HuH-7 (cell line): ENCODE measurements around the gene OR8H1.

Source experiments
- DNase-seq: peaks from one replicate; pipeline ENCODE4 v3.0.0; 2011; ENCODE audit warnings: low spot score

Gene OR8H1

GRCh38 chr11:56292154-56292553 lies at the start of gene OR8H1:
TSS of gene OR8H1 (minus strand) at chr11:56292254. CDS start at chr11:56291062, 1,192 bp downstream.
- DNase-seq, result no peak

GRCh38 chr11:56340289-56340688 lies 48.2 kb upstream of the OR8H1 start:
- DNase-seq, result no peak

- DNase-seq, result no peak
Observed at GRCh38 chr11:56333156-56333555, 41.1 kb upstream of the OR8H1 start.

- no peak for DNase-seq
Observed at GRCh38 chr11:56331861-56332491, 39.9 kb upstream of the OR8H1 start.

GRCh38 chr11:56314844-56315243 lies 22.8 kb upstream of the OR8H1 start, which contains the start of gene OR8K3:
TSS of gene OR8K3 (plus strand) at chr11:56315144. CDS start at chr11:56318307, 3,163 bp downstream.
- DNase-seq, result no peak

GRCh38 chr11:56307836-56308235 lies 15.8 kb upstream of the OR8H1 start:
- no peak for DNase-seq

GRCh38 chr11:56296898-56297297 lies 4.8 kb upstream of the OR8H1 start:
- no peak for DNase-seq

GRCh38 chr11:56273854-56274253 lies 18.2 kb downstream of the OR8H1 start, which contains the start of gene OR5T1:
TSS of gene OR5T1 (plus strand) at chr11:56274154. CDS start at chr11:56275639, 1,485 bp downstream.
- DNase-seq, result no peak

- DNase-seq, result no peak
Observed at GRCh38 chr11:56271092-56271491, 21.0 kb downstream of the OR8H1 start.

- DNase-seq, result no peak
Observed at GRCh38 chr11:56251954-56252353, 40.1 kb downstream of the OR8H1 start, which contains the start of gene OR5T3. TSS of gene OR5T3 (plus strand) at chr11:56252254. CDS start at chr11:56252254, 0 bp downstream.
